Spleen (tissue), 11 donors: ENCODE results near the gene RNF208. TPM values are rescaled to one million over a fixed set of nuclear protein-coding genes. Genes with fewer than 3 reads are reported as not detected.
A peak's percentile ranks its signal among the peaks of the same experiment; 100 is the strongest.

Experiments
- DNase-seq: peaks from one replicate; pipeline ENCODE4 v3.0.0-alpha.2; 2020
- H3K27ac ChIP-seq, 8 donors: fragments of 200-600 bp; sonication (generic) in 7 of 8; 1 replicate in 4 of 8; 2 replicates in 4 of 8; pipeline versions ENCODE4 v1.5.0 to v1.8.0; 2016 to 2021; ENCODE audit warnings: inconsistent platforms in 4 of 8, mild to moderate bottlenecking in 4 of 8, moderate library complexity in 1 of 8
- H3K27me3 ChIP-seq, 7 donors: fragments of 200-600 bp; sonication (generic) in 6 of 7; replicated peaks in 1 of 7; 1 replicate in 4 of 7; 2 replicates in 3 of 7; pipeline versions ENCODE4 v1.5.0 to v1.8.0; 2016 to 2021; ENCODE audit warnings: inconsistent platforms in 3 of 7, mild to moderate bottlenecking in 1 of 7
- H3K36me3 ChIP-seq, 6 donors: fragments of 200-600 bp; sonication (generic) in 5 of 6; 1 replicate in 4 of 6; 2 replicates in 2 of 6; pipeline versions ENCODE4 v1.5.0 to v1.8.0; 2016 to 2021; ENCODE audit warnings: inconsistent platforms in 2 of 6
- H3K4me1 ChIP-seq, 6 donors: fragments of 200-600 bp; sonication (generic) in 5 of 6; 1 replicate in 3 of 6; 2 replicates in 3 of 6; pipeline versions ENCODE4 v1.5.0 to v1.8.0; 2016 to 2021; ENCODE audit warnings: inconsistent platforms in 3 of 6
- H3K4me3 ChIP-seq, 8 donors: fragments of 200-600 bp; sonication (generic) in 7 of 8; 1 replicate in 4 of 8; 2 replicates in 4 of 8; pipeline versions ENCODE4 v1.5.0 to v1.8.0; 2016 to 2021; ENCODE audit warnings: inconsistent platforms in 4 of 8, mild to moderate bottlenecking in 4 of 8, moderate library complexity in 2 of 8
- H3K9me3 ChIP-seq, 8 donors: fragments of 200-600 bp; sonication (generic) in 7 of 8; 1 replicate in 4 of 8; 2 replicates in 4 of 8; pipeline versions ENCODE4 v1.5.0 to v1.8.0; 2016 to 2021; ENCODE audit warnings: inconsistent platforms in 4 of 8
- POLR2A ChIP-seq, 3 donors: fragments of 450-650 bp; IDR thresholded peaks; one replicate each; pipeline ENCODE4 v1.5.1; 2017; ENCODE audit warnings: antibody characterized with exemption in 3 of 3, mild to moderate bottlenecking in 1 of 3
- POLR2AphosphoS5 ChIP-seq, 3 donors: sonication (generic); formaldehyde crosslinking; IDR thresholded peaks; one replicate each; pipeline ENCODE4 v1.5.1; 2017; ENCODE audit warnings: antibody characterized with exemption in 3 of 3
- WGBS, 5 donors: extraction: QIAGEN DNeasy Blood & Tissue Kit in 3 of 5; methylation state at CpG; one replicate each; pipeline versions ENCODE4 v1.1.5 to v1.1.7; 2013 to 2018; 5-methylcytosine and 5-hydroxymethylcytosine counted together
- intact Hi-C: fragments of 100-400 bp; cut with DNase I; formaldehyde crosslinking; loops from one replicate; pipeline ENCODE4 v1.15.0; 2023; ENCODE audit warnings: low total_unique reads
- polyA plus RNA-seq, 3 donors: library from polyadenylated mRNA; stranded (reverse); fragments of 200-250 nt; gene quantifications; one replicate each; pipeline ENCODE4 v1.2.1, GENCODE V29; 2013
- total RNA-seq, 7 donors: library from RNA; depleted of rRNA in 3 of 7; stranded (reverse); fragments of >200 nt in 3 of 7; fragmentation: NEBNext Ultra II Directional in 4 of 7; extraction: Animal tissue kit (Norgen Biotek cat#: 25700) in 4 of 7; gene quantifications; one replicate each; pipeline versions ENCODE4 v1.1.0 to v1.2.1, GENCODE V29; 2016 to 2021
- TF ChIP-seq, protein P1 (sequence below), 11 experiments: fragments of 200-600 bp in 7 of 11; fragments of 450-650 bp in 4 of 11; sonication (generic) in 4 of 11; IDR thresholded peaks in 8 of 11; conservative IDR thresholded peaks in 3 of 11; 1 replicate in 7 of 11; 2 replicates in 4 of 11; pipeline versions ENCODE4 v1.4.0 to v1.8.0; 2016 to 2021; ENCODE audit warnings: antibody characterized with exemption in 11 of 11, inconsistent platforms in 4 of 11, mild to moderate bottlenecking in 1 of 11
- donor health status: healthy with polysubstance abuse.
- donor health status: DM: no; HTN: no; CAD: no; lungs with moderate emphysema.
- donor health status: DM: no; HTN: no; CAD: no.
- donor health status: Bipolar disorder and iron deficiency.
- donor health status: healthy.
- donor health status: DM: no; HTN: no; CAD: no.
- donor health status: DM: yes; HTN: yes; CAD: no.

RNF208 gene
- total and polyA plus RNA-seq, 10 donors, result 1.2 to 6.2 (median 2.7) TPM

DNA sequence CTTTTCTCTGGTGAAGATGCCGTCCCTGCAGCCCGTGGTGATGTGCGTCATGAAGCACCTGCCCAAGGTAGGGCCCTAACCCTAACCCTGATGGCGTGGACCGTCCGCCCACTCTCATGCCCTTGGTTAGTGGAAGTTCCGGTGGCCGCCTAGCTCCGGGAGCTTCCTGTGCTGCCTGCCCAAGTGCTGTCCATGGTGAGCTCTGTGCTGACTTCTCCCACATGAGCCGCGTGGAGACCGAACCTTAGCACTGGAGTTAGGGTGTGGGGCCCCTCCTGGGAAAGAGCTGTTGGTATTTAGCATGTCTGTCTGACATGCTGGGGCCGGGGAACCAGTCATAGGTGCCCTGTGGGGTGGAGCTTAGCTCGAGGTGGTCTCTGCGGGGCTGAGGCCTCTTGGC, 34.3 kb upstream of the RNF208 start:
- Histone ChIP-seq H3K4me3 (peak overlapping the region in 7 of 8 donors; percentile 90 to 100 (median 100)), H3K27me3 (no peaks in the 10 kb centered on the region), H3K27ac (peak overlapping the region in 1 of 8 donors; percentile 92), H3K4me1 (peaks cover 9 to 56% (median 31%) of the 10 kb centered on the region in 6 donors), H3K9me3 (no peaks in the 10 kb centered on the region), H3K36me3 (peaks cover 0 to 44% (median 22%) of the 10 kb centered on the region in 6 donors)
- 71 to 83% (median 76%) methylated on average over 11 to 15 of the region's 15 CpGs for WGBS, 5 donors
- intact Hi-C loops, result no loop called here
- DNase-seq, result no peak
- TF ChIP-seq POLR2AphosphoS5 (IDR thresholded peaks at IDR 0.05) (no peak), POLR2A (IDR thresholded peaks at IDR 0.05) (no peak)
- TF ChIP-seq, protein P1, sequence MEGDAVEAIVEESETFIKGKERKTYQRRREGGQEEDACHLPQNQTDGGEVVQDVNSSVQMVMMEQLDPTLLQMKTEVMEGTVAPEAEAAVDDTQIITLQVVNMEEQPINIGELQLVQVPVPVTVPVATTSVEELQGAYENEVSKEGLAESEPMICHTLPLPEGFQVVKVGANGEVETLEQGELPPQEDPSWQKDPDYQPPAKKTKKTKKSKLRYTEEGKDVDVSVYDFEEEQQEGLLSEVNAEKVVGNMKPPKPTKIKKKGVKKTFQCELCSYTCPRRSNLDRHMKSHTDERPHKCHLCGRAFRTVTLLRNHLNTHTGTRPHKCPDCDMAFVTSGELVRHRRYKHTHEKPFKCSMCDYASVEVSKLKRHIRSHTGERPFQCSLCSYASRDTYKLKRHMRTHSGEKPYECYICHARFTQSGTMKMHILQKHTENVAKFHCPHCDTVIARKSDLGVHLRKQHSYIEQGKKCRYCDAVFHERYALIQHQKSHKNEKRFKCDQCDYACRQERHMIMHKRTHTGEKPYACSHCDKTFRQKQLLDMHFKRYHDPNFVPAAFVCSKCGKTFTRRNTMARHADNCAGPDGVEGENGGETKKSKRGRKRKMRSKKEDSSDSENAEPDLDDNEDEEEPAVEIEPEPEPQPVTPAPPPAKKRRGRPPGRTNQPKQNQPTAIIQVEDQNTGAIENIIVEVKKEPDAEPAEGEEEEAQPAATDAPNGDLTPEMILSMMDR (IDR thresholded peaks at IDR 0.05 in 8 of 11, conservative IDR thresholded peaks at IDR 0.05 in 3 of 11), result no peak

DNA sequence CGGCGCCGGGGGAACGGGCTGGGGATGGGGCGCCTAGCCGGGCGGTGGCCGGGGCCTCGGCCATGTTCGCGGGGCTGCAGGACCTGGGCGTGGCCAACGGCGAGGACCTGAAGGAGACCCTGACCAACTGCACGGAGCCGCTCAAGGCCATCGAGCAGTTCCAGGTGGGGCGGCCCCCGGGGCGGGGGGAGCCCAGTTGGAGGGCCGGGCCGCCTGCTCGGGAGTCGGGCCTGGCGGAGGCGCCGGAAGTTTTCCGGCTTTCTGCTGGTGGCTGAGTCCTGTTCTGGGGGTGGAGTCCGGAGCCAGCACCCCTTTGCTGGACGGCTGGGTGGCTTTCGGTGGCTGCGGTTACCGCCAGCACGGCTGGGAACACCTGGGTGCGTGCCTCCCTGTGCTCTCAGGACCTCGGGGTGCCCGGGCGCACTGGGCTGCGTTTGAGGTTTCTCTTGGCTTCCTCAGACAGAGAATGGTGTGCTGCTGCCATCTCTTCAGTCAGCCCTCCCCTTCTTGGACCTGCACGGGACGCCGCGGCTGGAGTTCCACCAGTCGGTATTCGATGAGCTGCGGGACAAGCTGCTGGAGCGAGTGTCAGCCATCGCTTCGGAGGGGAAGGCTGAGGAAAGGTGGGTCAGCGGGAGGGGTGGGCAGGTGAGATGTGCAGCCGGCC, 33.5 kb upstream of the RNF208 start:
- Histone ChIP-seq H3K27ac (peak overlapping the region in 7 of 8 donors; percentile 61 to 92 (median 88)), H3K4me3 (peak overlapping the region; percentile 90 to 100 (median 100)), H3K27me3 (no peaks in the 10 kb centered on the region), H3K9me3 (no peaks in the 10 kb centered on the region), H3K4me1 (peaks cover 9 to 56% (median 31%) of the 10 kb centered on the region in 6 donors), H3K36me3 (peaks cover 0 to 38% (median 22%) of the 10 kb centered on the region in 6 donors)
- 2 to 12% (median 3%) methylated on average over 9 to 51 of the region's 51 CpGs for WGBS, 5 donors
- DNase-seq, result no peak
- TF ChIP-seq, protein P1 (IDR thresholded peaks at IDR 0.05 in 8 of 11, conservative IDR thresholded peaks at IDR 0.05 in 3 of 11), result peak in 1 of 11 experiments; percentile 0
- TF ChIP-seq POLR2A (IDR thresholded peaks at IDR 0.05), result no peak
- intact Hi-C loops, result no loop called here

DNA sequence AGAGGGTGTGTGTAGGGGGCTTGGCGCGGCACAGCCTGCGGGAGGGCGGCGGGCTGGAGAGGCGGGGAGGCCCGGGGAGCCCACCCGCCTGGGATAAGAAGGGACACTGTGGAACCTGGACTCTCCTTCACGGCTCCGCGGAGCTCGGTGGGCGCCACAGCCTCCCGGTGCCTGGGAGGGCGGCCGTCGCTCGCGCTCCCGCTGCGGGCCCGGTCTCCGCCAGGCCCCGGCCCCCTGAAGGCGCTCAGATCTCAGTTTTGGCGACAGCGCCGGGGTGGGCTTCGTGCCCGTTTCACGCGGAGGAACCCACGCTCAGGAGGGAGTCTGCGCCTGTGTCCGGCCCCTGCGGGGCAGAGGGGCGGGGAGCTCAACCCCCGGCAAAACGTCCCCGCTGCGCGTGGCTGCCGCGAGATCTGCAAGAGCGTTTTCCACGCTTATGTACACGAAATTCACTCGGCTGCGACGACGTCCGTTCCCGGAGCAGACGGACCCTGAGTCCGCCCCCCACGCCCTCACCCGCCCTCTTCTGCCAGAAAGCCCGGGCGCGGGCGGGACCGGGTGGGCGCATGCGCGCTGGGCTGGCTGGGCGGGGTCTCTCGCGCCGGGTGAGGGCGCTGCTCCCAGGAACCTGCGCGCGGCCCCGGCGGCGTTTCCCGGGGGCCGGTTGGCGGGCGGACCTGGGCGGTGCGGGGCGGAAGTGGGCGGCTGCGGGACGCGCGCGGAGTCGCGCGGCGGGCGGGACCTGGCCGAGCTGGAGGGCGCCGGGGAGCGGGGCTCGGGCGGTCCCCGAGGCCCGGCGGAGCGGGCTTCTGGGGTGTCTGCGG, 32.8 kb upstream of the RNF208 start, which contains the start of gene NELFB:
Gene NELFB (plus strand): TSS at position 704 of the 824 bp plus-strand sequence.
- H3K27ac ChIP-seq, result peak within 1 kb of the TSS in 7 of 8 donors; percentile 61 to 92 (median 88)
- peaks cover 9 to 56% (median 31%) of the 10 kb centered on the region in 6 donors for H3K4me1 ChIP-seq
- H3K9me3 ChIP-seq, result no peaks in the 10 kb centered on the region
- peak within 1 kb of the TSS; percentile 90 to 100 (median 100) for H3K4me3 ChIP-seq
- TF ChIP-seq POLR2AphosphoS5 (IDR thresholded peaks at IDR 0.05), result peak; percentile 87 to 89 (median 88)
- TF ChIP-seq, protein P1 (IDR thresholded peaks at IDR 0.05 in 8 of 11, conservative IDR thresholded peaks at IDR 0.05 in 3 of 11), result peak in 3 of 11 experiments; percentile 29 to 42 (median 30)
- TF ChIP-seq POLR2A (IDR thresholded peaks at IDR 0.05), result peak in 1 of 3 donors; percentile 59
- peaks cover 0 to 35% (median 22%) of the 10 kb centered on the region in 6 donors for H3K36me3 ChIP-seq
- 3 to 8% (median 3%) methylated on average over 35 to 105 of the region's 105 CpGs for WGBS, 5 donors
- intact Hi-C loops, result no loop called here
- peak; percentile 99 for DNase-seq
- H3K27me3 ChIP-seq, result no peaks in the 10 kb centered on the region
